ENCODE measurements around the gene PMEPA1. TPM values are rescaled to one million over a fixed set of nuclear protein-coding genes. Genes with fewer than 3 reads are reported as not detected.

PMEPA1 gene
- total and polyA plus RNA-seq, 2 experiments from 2014 or later = 7.3 to 15.4 TPM

DNA sequence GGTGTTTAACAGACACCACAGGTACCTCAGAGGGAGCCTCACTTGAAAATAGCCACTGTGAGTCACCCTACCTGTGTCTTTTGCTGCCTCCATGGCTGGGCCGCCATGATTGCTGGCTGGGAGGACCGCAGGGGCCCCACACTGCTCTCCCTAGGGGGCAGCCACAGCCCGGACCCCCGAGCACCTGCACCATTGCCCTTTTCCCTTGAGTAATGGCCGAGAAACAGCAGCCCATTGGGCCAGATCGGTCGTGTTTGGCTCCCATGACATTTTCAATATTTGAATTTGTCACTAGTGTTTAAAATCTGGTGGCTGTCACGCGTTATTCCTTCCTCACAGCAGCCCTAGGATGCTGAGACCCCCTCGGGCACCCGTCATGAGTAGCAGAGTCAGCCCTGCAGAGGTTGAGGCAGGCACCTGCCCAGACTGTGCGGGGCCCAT lies 96.3 kb downstream of the PMEPA1 start:
- TF ChIP-seq ZNF114 (CRISPR knock-in tag; IDR thresholded peaks at IDR 0.05) (no peak), EZH2phosphoT487 (IDR thresholded peaks at IDR 0.05; ENCODE audit: unreplicated experiment) (no peak), REST (IDR thresholded peaks at IDR 0.05; ENCODE audit: unreplicated experiment) (no peak), CTCF (conservative IDR thresholded peaks at IDR 0.05; ENCODE audit: low read depth in 2 of 2) (no peak), POLR2AphosphoS5 (IDR thresholded peaks at IDR 0.05; ENCODE audit: low read depth) (no peak), CREB1 (CRISPR knock-in tag; IDR thresholded peaks at IDR 0.05; ENCODE audit: low read depth) (no peak), STAT1 (IDR thresholded peaks at IDR 0.05; ENCODE audit: unreplicated experiment) (no peak), JUNB (IDR thresholded peaks at IDR 0.05; ENCODE audit: unreplicated experiment) (no peak), EZH2 (IDR thresholded peaks at IDR 0.05; ENCODE audit: low read depth, unreplicated experiment) (no peak), NANOG (IDR thresholded peaks at IDR 0.05; ENCODE audit: borderline replicate concordance) (no peak), ZNF331 (CRISPR knock-in tag; IDR thresholded peaks at IDR 0.05; ENCODE audit: low read depth) (no peak)
- TF ChIP-seq, protein P1, sequence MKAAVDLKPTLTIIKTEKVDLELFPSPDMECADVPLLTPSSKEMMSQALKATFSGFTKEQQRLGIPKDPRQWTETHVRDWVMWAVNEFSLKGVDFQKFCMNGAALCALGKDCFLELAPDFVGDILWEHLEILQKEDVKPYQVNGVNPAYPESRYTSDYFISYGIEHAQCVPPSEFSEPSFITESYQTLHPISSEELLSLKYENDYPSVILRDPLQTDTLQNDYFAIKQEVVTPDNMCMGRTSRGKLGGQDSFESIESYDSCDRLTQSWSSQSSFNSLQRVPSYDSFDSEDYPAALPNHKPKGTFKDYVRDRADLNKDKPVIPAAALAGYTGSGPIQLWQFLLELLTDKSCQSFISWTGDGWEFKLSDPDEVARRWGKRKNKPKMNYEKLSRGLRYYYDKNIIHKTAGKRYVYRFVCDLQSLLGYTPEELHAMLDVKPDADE (IDR thresholded peaks at IDR 0.05) = no peak
- TF ChIP-seq, protein P2, sequence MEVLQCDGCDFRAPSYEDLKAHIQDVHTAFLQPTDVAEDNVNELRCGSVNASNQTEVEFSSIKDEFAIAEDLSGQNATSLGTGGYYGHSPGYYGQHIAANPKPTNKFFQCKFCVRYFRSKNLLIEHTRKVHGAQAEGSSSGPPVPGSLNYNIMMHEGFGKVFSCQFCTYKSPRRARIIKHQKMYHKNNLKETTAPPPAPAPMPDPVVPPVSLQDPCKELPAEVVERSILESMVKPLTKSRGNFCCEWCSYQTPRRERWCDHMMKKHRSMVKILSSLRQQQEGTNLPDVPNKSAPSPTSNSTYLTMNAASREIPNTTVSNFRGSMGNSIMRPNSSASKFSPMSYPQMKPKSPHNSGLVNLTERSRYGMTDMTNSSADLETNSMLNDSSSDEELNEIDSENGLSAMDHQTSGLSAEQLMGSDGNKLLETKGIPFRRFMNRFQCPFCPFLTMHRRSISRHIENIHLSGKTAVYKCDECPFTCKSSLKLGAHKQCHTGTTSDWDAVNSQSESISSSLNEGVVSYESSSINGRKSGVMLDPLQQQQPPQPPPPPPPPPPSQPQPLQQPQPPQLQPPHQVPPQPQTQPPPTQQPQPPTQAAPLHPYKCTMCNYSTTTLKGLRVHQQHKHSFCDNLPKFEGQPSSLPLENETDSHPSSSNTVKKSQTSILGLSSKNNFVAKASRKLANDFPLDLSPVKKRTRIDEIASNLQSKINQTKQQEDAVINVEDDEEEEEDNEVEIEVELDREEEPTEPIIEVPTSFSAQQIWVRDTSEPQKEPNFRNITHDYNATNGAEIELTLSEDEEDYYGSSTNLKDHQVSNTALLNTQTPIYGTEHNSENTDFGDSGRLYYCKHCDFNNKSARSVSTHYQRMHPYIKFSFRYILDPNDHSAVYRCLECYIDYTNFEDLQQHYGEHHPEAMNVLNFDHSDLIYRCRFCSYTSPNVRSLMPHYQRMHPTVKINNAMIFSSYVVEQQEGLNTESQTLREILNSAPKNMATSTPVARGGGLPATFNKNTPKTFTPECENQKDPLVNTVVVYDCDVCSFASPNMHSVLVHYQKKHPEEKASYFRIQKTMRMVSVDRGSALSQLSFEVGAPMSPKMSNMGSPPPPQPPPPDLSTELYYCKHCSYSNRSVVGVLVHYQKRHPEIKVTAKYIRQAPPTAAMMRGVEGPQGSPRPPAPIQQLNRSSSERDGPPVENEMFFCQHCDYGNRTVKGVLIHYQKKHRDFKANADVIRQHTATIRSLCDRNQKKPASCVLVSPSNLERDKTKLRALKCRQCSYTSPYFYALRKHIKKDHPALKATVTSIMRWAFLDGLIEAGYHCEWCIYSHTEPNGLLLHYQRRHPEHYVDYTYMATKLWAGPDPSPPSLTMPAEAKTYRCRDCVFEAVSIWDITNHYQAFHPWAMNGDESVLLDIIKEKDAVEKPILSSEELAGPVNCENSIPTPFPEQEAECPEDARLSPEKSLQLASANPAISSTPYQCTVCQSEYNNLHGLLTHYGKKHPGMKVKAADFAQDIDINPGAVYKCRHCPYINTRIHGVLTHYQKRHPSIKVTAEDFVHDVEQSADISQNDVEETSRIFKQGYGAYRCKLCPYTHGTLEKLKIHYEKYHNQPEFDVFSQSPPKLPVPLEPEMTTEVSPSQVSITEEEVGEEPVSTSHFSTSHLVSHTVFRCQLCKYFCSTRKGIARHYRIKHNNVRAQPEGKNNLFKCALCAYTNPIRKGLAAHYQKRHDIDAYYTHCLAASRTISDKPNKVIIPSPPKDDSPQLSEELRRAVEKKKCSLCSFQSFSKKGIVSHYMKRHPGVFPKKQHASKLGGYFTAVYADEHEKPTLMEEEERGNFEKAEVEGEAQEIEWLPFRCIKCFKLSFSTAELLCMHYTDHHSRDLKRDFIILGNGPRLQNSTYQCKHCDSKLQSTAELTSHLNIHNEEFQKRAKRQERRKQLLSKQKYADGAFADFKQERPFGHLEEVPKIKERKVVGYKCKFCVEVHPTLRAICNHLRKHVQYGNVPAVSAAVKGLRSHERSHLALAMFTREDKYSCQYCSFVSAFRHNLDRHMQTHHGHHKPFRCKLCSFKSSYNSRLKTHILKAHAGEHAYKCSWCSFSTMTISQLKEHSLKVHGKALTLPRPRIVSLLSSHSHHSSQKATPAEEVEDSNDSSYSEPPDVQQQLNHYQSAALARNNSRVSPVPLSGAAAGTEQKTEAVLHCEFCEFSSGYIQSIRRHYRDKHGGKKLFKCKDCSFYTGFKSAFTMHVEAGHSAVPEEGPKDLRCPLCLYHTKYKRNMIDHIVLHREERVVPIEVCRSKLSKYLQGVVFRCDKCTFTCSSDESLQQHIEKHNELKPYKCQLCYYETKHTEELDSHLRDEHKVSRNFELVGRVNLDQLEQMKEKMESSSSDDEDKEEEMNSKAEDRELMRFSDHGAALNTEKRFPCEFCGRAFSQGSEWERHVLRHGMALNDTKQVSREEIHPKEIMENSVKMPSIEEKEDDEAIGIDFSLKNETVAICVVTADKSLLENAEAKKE (CRISPR knock-in tag; IDR thresholded peaks at IDR 0.05) = no peak
- Histone ChIP-seq H3F3A (replicated peaks; ENCODE audit: low read depth) (no peaks in the 10 kb centered on the region), H3K9me2 (ENCODE audit: insufficient read depth) (0 out of 2 replicates have a peak, but pooled peaks cover 2% of the 10 kb centered on the region), H3K79me2 (replicated peaks; ENCODE audit: insufficient read depth) (no peaks in the 10 kb centered on the region), H3K4me2 (no peak overlapping the region), H2AFZ (no peak overlapping the region), H3K4me1 (ENCODE audit: insufficient read depth) (no peaks in the 10 kb centered on the region), H3K27ac (ENCODE audit: low read depth) (no peak overlapping the region), H4K20me1 (replicated peaks; ENCODE audit: insufficient read depth) (no peaks in the 10 kb centered on the region), H3K4me3 (no peak overlapping the region), H3K27me3 (ENCODE audit: insufficient read depth) (no peaks in the 10 kb centered on the region), H3K36me3 (ENCODE audit: insufficient read depth) (no peaks in the 10 kb centered on the region)
- no peak for ATAC-seq
- peaks cover 10% of the 10 kb centered on the region for H3K27me3 Mint-ChIP-seq (ENCODE audit: insufficient read depth, low read depth, poor library complexity)
- H3K4me1 Mint-ChIP-seq = no peaks in the 10 kb centered on the region; the same call in 2 of the 3 replicates
- no peaks in the 10 kb centered on the region for H3K36me3 Mint-ChIP-seq (ENCODE audit: low read depth)
- H3K27ac Mint-ChIP-seq = no peak overlapping the region
- H3K4me3 Mint-ChIP-seq = no peak overlapping the region
- DNase-seq (ENCODE audit: low spot score) = no peak
- no peaks in the 10 kb centered on the region; the same call in 2 of the 3 replicates for H3K9me3 Mint-ChIP-seq

Measured in GM23338 (cell line).